K562 (cell line): ENCODE data around the gene FAM98C. TPM values are rescaled to one million over a fixed set of nuclear protein-coding genes. Genes with fewer than 3 reads are reported as not detected.

Experiments used
- ATAC-seq: fragments of 200-7000 bp; cut with Tn5 transposase; 3 replicates; pipeline ENCODE4 v1.9.1; 2020; ENCODE audit warnings: moderate library complexity
- BruUV-seq: library from RNA; stranded (reverse); fragments of 400-500 nt; replicated peaks from 2 replicates; lab custom pipeline; 2021; lab: Mats Ljungman, UMichigan
- CTCF ChIA-PET: fragments of 300-600 bp; formaldehyde crosslinking; extraction: SDS; loops from one replicate; lab custom pipeline; 2021; ENCODE audit warnings: low intra/inter-chr PET ratio; lab: Yijun Ruan, JAX
- POLR2A ChIA-PET: fragments of 300-600, 350-650 bp; sonication (Branson Sonifier 250); formaldehyde crosslinking; extraction: SDS; loops from one replicate; lab custom pipeline; 2021; ENCODE audit warnings: antibody characterized with exemption, inconsistent platforms; lab: Yijun Ruan, JAX
- DNase-seq, 4 experiments: peaks; one replicate each; pipeline versions ENCODE4 v3.0.0 to v3.0.0-alpha.2; 2011 to 2018; ENCODE audit warnings: low spot score in 3 of 4, mixed read lengths in 3 of 4; ENCODE audit errors: extremely low read depth in 1 of 4
- FAIRE-seq: peaks from 2 replicates; lab custom pipeline; 2011; peaks lifted over from hg19 to GRCh38; lab: Jason Lieb, UNC
- H2AFZ ChIP-seq: 2 replicates; pipeline ENCODE4 v1.6.0; 2011; ENCODE audit warnings: low read depth, low read length, control low read depth, inconsistent platforms
- H3K27ac ChIP-seq: fragments of 200-600 bp; 3 replicates; pipeline ENCODE4 v1.8.0; 2011; ENCODE audit warnings: low read depth, mild to moderate bottlenecking, control low read depth, inconsistent platforms, low read length, moderate library complexity, mixed read lengths; ENCODE audit errors: extremely low read depth
- H3K27me3 ChIP-seq, 2 experiments: fragments of 300-600 bp in 1 of 2; 2 replicates in 1 of 2; 3 replicates in 1 of 2; pipeline versions ENCODE4 v1.6.0 to v1.8.0; 2011; ENCODE audit warnings: inconsistent platforms in 2 of 2, low read length in 2 of 2, mild to moderate bottlenecking in 1 of 2, mixed read lengths in 1 of 2, moderate library complexity in 1 of 2; ENCODE audit not compliant: control insufficient read depth in 2 of 2, insufficient read depth in 2 of 2
- H3K36me3 ChIP-seq: fragments of 300-600 bp; 3 replicates; pipeline ENCODE4 v1.8.0; 2011; ENCODE audit warnings: mild to moderate bottlenecking, low read length, inconsistent platforms; ENCODE audit not compliant: control insufficient read depth, insufficient read depth
- H3K4me1 ChIP-seq, 2 experiments: fragments of 200-600 bp in 1 of 2; replicated peaks in 1 of 2; 2 replicates in 1 of 2; 3 replicates in 1 of 2; pipeline versions ENCODE4 v1.5.1 to v1.8.0; 2011; ENCODE audit warnings: inconsistent platforms in 2 of 2, low read length in 2 of 2, mild to moderate bottlenecking in 1 of 2, mixed read lengths in 1 of 2, moderate library complexity in 1 of 2; ENCODE audit not compliant: control insufficient read depth in 2 of 2, insufficient read depth in 2 of 2
- H3K4me2 ChIP-seq: 2 replicates; pipeline ENCODE4 v1.6.1; 2011; ENCODE audit warnings: low read length, control low read depth, inconsistent platforms, mixed read lengths; ENCODE audit not compliant: insufficient read depth
- H3K4me3 ChIP-seq: fragments of 200-600 bp; sonication (generic), shearing (Covaris generic); 2 replicates; pipeline ENCODE4 v1.5.1; 2016; ENCODE audit warnings: control low read depth, inconsistent platforms
- H3K79me2 ChIP-seq: fragments of 200-600 bp; 3 replicates; pipeline ENCODE4 v1.8.0; 2011; ENCODE audit warnings: low read length, inconsistent platforms; ENCODE audit not compliant: control insufficient read depth, insufficient read depth
- H3K9ac ChIP-seq, 2 experiments: 2 replicates each; pipeline versions ENCODE4 v1.6.0 to v1.6.1; 2011; ENCODE audit warnings: low read depth in 2 of 2, low read length in 2 of 2, control low read depth in 1 of 2, inconsistent platforms in 1 of 2, mild to moderate bottlenecking in 1 of 2, mixed read lengths in 1 of 2; ENCODE audit not compliant: insufficient read depth in 1 of 2
- H3K9me1 ChIP-seq: one replicate; pipeline ENCODE4 v1.6.0; 2011; ENCODE audit warnings: inconsistent platforms, mild to moderate bottlenecking, low read length, moderate library complexity; ENCODE audit not compliant: control insufficient read depth, insufficient read depth
- H3K9me3 ChIP-seq: replicated peaks from 2 replicates; pipeline ENCODE4 v1.5.1; 2011; ENCODE audit warnings: low read depth, low read length, inconsistent platforms; ENCODE audit not compliant: control insufficient read depth, insufficient read depth
- H4K20me1 ChIP-seq: replicated peaks from 2 replicates; pipeline ENCODE4 v1.6.1; 2011; ENCODE audit warnings: low read length, inconsistent platforms, mixed read lengths; ENCODE audit not compliant: control insufficient read depth, insufficient read depth
- CBX8 ChIP-seq: fragments of 200-600 bp; sonication (generic); IDR thresholded peaks from 2 replicates; pipeline ENCODE4 v1.6.1; 2012; ENCODE audit warnings: borderline replicate concordance, mixed run types, low read depth, mild to moderate bottlenecking, moderate library complexity, mixed read lengths, low read length, control low read depth, inconsistent platforms; ENCODE audit not compliant: poor library complexity, severe bottlenecking; ENCODE audit errors: extremely low read depth
- FOSL1 ChIP-seq: fragments of 200-800 bp; sonication (Bioruptor generic); conservative IDR thresholded peaks from 2 replicates; pipeline ENCODE4 v1.6.1; 2016; ENCODE audit warnings: missing genetic modification characterization, missing compliant biosample characterization
- HBP1 ChIP-seq: fragments of 450-650 bp; formaldehyde crosslinking; IDR thresholded peaks from 2 replicates; pipeline ENCODE4 v1.4.0; 2022; ENCODE audit warnings: missing genetic modification characterization
- MYC ChIP-seq, 2 experiments: fragments of 250-450 bp in 1 of 2; sonication (Bioruptor Pico) in 1 of 2; IDR thresholded peaks; 2 replicates each; pipeline versions ENCODE4 v1.5.1 to v1.6.1; 2012 to 2021; ENCODE audit warnings: low read depth in 2 of 2, borderline replicate concordance in 1 of 2, improper control_type of control experiment in 1 of 2, low read length in 1 of 2, mild to moderate bottlenecking in 1 of 2, moderate library complexity in 1 of 2
- POLR3A ChIP-seq: IDR thresholded peaks from 2 replicates; pipeline ENCODE4 v1.6.1; 2011; ENCODE audit warnings: borderline replicate concordance, mild to moderate bottlenecking, moderate library complexity; ENCODE audit not compliant: insufficient read length, insufficient read depth; ENCODE audit errors: extremely low read depth
- SAFB2 ChIP-seq: fragments of 200-400 bp; formaldehyde crosslinking; IDR thresholded peaks from 2 replicates; pipeline ENCODE4 v1.6.1; 2018; ENCODE audit warnings: borderline replicate concordance, low read length, low read depth, moderate library complexity; ENCODE audit not compliant: severe bottlenecking
- TARDBP ChIP-seq: fragments of 450-650 bp; IDR thresholded peaks from 2 replicates; pipeline ENCODE4 v1.6.1; 2016
- ZNF24 ChIP-seq: fragments of 450-650 bp; IDR thresholded peaks from 2 replicates; pipeline ENCODE4 v1.6.1; 2016
- WGBS: fragments of 100-300 bp; shearing (Covaris generic); methylation state at CpG from one replicate; pipeline ENCODE4 v1.1.6; 2016; ENCODE audit warnings: low coverage, mixed read lengths; ENCODE audit not compliant: insufficient coverage; ENCODE audit errors: missing lambda C conversion rate; 5-methylcytosine and 5-hydroxymethylcytosine counted together
- in situ Hi-C: fragments of 300-500 bp; cut with MboI; formaldehyde crosslinking; loops from 4 replicates; pipeline ENCODE4 v1.15.0; 2018; ENCODE audit warnings: inconsistent platforms, mixed read lengths
- intact Hi-C: fragments of 100-400 bp; cut with micrococcal nuclease; formaldehyde crosslinking; loops from 2 replicates; pipeline ENCODE4 v1.14.2; 2022
- polyA plus RNA-seq, 8 experiments: library from polyadenylated mRNA; depleted of rRNA in 4 of 8; stranded (reverse) in 5 of 8; unstranded in 3 of 8; fragments of >200 nt; fragmentation: Nextera tagmentation in 2 of 8; fragmentation: Illumina TruSeq in 1 of 8; extraction: Ambion mirVana in 2 of 8; extraction: Trizol in 1 of 8; gene quantifications; 2 replicates each; pipeline versions ENCODE4 v1.2.1 to v1.2.3, GENCODE V29; 2011 to 2014; ENCODE audit warnings: inconsistent platforms in 1 of 8, missing spikeins in 1 of 8
- total RNA-seq, 7 experiments: library from RNA; depleted of rRNA in 6 of 7; stranded (reverse); fragments of >200 nt in 6 of 7; fragmentation: Illumina TruSeq in 2 of 7; extraction: Trizol in 2 of 7; gene quantifications; 2 replicates each; pipeline versions ENCODE4 v1.2.1 to v1.2.3, GENCODE V29; 2011 to 2021; ENCODE audit warnings: low replicate concordance in 1 of 7

FAM98C gene
- total and polyA plus RNA-seq, 9 of the 15 experiments (the other 6 are each of a cell fraction or from before 2014, with no cell fraction given) = 1.7 to 43.8 (median 13.7) TPM

GRCh38 chr19:38367041-38367440 is 35.9 kb upstream of the FAM98C start:
- Histone ChIP-seq H3K4me1 (peaks cover 11 to 18% of the 10 kb centered on the region in 2 experiments; a peak in 4 of 5 replicates), H2AFZ (peak overlapping the region; percentile 40; the same call in 1 of the 2 replicates), H3K4me2 (no peak overlapping the region), H3K27ac (no peak overlapping the region), H3K36me3 (no peaks in the 10 kb centered on the region), H3K9me1 (no peaks in the 10 kb centered on the region), H4K20me1 (no peaks in the 10 kb centered on the region), H3K4me3 (no peak overlapping the region), H3K79me2 (no peaks in the 10 kb centered on the region), H3K27me3 (no peaks in the 10 kb centered on the region), H3K9me3 (no peaks in the 10 kb centered on the region), H3K9ac (no peak overlapping the region)
- CTCF ChIA-PET = no interaction called here
- FAIRE-seq (no peak), DNase-seq (no peak), ATAC-seq (no peak)
- in situ Hi-C loops = no loop called here
- BruUV-seq = no TSS peak
- no peak for TF ChIP-seq TARDBP
- TF ChIP-seq POLR3A = no peak
- TF ChIP-seq SAFB2 = no peak
- intact Hi-C loops = no loop called here
- 65% methylated on average over 6 of the region's 12 CpGs for WGBS
- POLR2A ChIA-PET = no interaction called here

GRCh38 chr19:38369584-38369983 is 33.3 kb upstream of the FAM98C start:
- DNase-seq (no peak), ATAC-seq (no peak), FAIRE-seq (no peak)
- ChIA-PET POLR2A (interaction anchor here (0.6 kb wide), 1 partner anchor 76 kb away, joined by 3 read pairs; no protein-coding TSS in a partner anchor), CTCF (no interaction called here)
- Histone ChIP-seq H3K27me3 (no peaks in the 10 kb centered on the region), H3K4me1 (peaks cover 9 to 10% of the 10 kb centered on the region in 2 experiments; a peak in 4 of 5 replicates), H3K36me3 (no peaks in the 10 kb centered on the region), H2AFZ (no peak overlapping the region), H3K9me3 (no peaks in the 10 kb centered on the region; the same call in 1 of the 2 replicates), H3K27ac (no peak overlapping the region), H3K9ac (no peak overlapping the region), H3K4me2 (no peak overlapping the region), H4K20me1 (no peaks in the 10 kb centered on the region), H3K79me2 (peaks cover under 1% of the 10 kb centered on the region; the same call in 2 of the 3 replicates), H3K9me1 (no peaks in the 10 kb centered on the region), H3K4me3 (no peak overlapping the region)
- no TSS peak for BruUV-seq
- no peak for TF ChIP-seq CBX8
- TF ChIP-seq ZNF24 = peak; percentile 74
- no peak for TF ChIP-seq FOSL1
- no peak for TF ChIP-seq MYC (IDR thresholded peaks at IDR 0.05; ENCODE audit: low read depth, low read length)
- TF ChIP-seq MYC (CRISPR knock-in tag; IDR thresholded peaks at IDR 0.05; ENCODE audit: borderline replicate concordance, low read depth) = no peak
- no peak for TF ChIP-seq HBP1 (CRISPR knock-in tag)
- in situ Hi-C loops (no loop called here), intact Hi-C loops (no loop called here)
- WGBS = 42% methylated on average over 2 of the region's 2 CpGs
